DOHH2 (cell line): ENCODE results near the gene APOBEC3G.

ENCODE experiments used
- H3F3A ChIP-seq: fragments of 200-600 bp; sonication (generic), shearing (Covaris generic); 2 replicates; pipeline ENCODE4 v1.6.0; 2016; ENCODE audit warnings: antibody characterized with exemption, mild to moderate bottlenecking; ENCODE audit not compliant: control insufficient read depth, insufficient read depth
- H3K27ac ChIP-seq: fragments of 200-600 bp; sonication (generic); 2 replicates; pipeline ENCODE4 v1.5.1; 2014; ENCODE audit warnings: low read depth, mild to moderate bottlenecking, low read length, moderate library complexity
- H3K27me3 ChIP-seq: fragments of 200-600 bp; sonication (generic); 2 replicates; pipeline ENCODE4 v1.6.1; 2014; ENCODE audit warnings: mild to moderate bottlenecking, low read length, mixed read lengths; ENCODE audit not compliant: control insufficient read depth
- H3K36me3 ChIP-seq: fragments of 200-600 bp; sonication (generic); 2 replicates; pipeline ENCODE4 v1.6.1; 2014; ENCODE audit warnings: mild to moderate bottlenecking, low read length, moderate library complexity, mixed read lengths; ENCODE audit not compliant: control insufficient read depth
- H3K4me1 ChIP-seq: fragments of 200-600 bp; sonication (generic); 2 replicates; pipeline ENCODE4 v1.6.1; 2014; ENCODE audit warnings: mild to moderate bottlenecking, low read length, mixed read lengths; ENCODE audit not compliant: control insufficient read depth
- H3K4me2 ChIP-seq: fragments of 200-600 bp; sonication (generic); 2 replicates; pipeline ENCODE4 v1.6.0; 2014; ENCODE audit warnings: mild to moderate bottlenecking, low read length, moderate library complexity
- H3K4me3 ChIP-seq: fragments of 200-600 bp; sonication (generic); 2 replicates; pipeline ENCODE4 v1.5.1; 2014; ENCODE audit warnings: mild to moderate bottlenecking, low read length, mixed read lengths
- H3K79me2 ChIP-seq: fragments of 200-600 bp; sonication (generic); 2 replicates; pipeline ENCODE4 v1.6.1; 2014; ENCODE audit warnings: mild to moderate bottlenecking, low read length, mixed read lengths; ENCODE audit not compliant: control insufficient read depth
- H3K9me2 ChIP-seq: fragments of 200-600 bp; sonication (generic); replicated peaks from 2 replicates; pipeline ENCODE4 v1.6.1; 2014; ENCODE audit warnings: mild to moderate bottlenecking, low read length, mixed read lengths; ENCODE audit not compliant: control insufficient read depth
- H3K9me3 ChIP-seq: fragments of 200-600 bp; sonication (generic); 2 replicates; pipeline ENCODE4 v1.6.1; 2014; ENCODE audit warnings: antibody characterized with exemption, low read length, mixed read lengths; ENCODE audit not compliant: control insufficient read depth, insufficient read depth
- H4K20me1 ChIP-seq: fragments of 200-600 bp; sonication (generic); 2 replicates; pipeline ENCODE4 v1.6.0; 2014; ENCODE audit warnings: low read depth, mild to moderate bottlenecking, antibody characterized with exemption, low read length, moderate library complexity; ENCODE audit not compliant: control insufficient read depth, insufficient read depth
- EZH2phosphoT487 ChIP-seq: fragments of 200-600 bp; sonication (generic); IDR thresholded peaks from 2 replicates; pipeline ENCODE4 v1.6.1; 2017; ENCODE audit warnings: borderline replicate concordance, mild to moderate bottlenecking, antibody characterized with exemption, low read length, moderate library complexity, mixed read lengths
- TF ChIP-seq, protein P1 (sequence below): fragments of 200-600 bp; sonication (generic); IDR thresholded peaks from one replicate; pipeline ENCODE4 v1.5.1; 2014; ENCODE audit warnings: antibody characterized with exemption, mild to moderate bottlenecking, low read depth, low read length; ENCODE audit not compliant: poor library complexity, severe bottlenecking

APOBEC3G gene

GRCh38 chr22:39098576-39098975 lies 21.5 kb downstream of the APOBEC3G start:
- no peaks in the 10 kb centered on the region for H3K36me3 ChIP-seq
- no peaks in the 10 kb centered on the region for H3K9me2 ChIP-seq
- H3F3A ChIP-seq = 0 out of 2 replicates have a peak, but pooled peaks cover 2% of the 10 kb centered on the region
- no peaks in the 10 kb centered on the region for H3K9me3 ChIP-seq
- no peak overlapping the region for H3K4me2 ChIP-seq
- H3K79me2 ChIP-seq = no peaks in the 10 kb centered on the region
- no peak overlapping the region for H3K4me3 ChIP-seq
- TF ChIP-seq, protein P1, sequence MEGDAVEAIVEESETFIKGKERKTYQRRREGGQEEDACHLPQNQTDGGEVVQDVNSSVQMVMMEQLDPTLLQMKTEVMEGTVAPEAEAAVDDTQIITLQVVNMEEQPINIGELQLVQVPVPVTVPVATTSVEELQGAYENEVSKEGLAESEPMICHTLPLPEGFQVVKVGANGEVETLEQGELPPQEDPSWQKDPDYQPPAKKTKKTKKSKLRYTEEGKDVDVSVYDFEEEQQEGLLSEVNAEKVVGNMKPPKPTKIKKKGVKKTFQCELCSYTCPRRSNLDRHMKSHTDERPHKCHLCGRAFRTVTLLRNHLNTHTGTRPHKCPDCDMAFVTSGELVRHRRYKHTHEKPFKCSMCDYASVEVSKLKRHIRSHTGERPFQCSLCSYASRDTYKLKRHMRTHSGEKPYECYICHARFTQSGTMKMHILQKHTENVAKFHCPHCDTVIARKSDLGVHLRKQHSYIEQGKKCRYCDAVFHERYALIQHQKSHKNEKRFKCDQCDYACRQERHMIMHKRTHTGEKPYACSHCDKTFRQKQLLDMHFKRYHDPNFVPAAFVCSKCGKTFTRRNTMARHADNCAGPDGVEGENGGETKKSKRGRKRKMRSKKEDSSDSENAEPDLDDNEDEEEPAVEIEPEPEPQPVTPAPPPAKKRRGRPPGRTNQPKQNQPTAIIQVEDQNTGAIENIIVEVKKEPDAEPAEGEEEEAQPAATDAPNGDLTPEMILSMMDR = no peak
- TF ChIP-seq EZH2phosphoT487 = no peak
- H3K4me1 ChIP-seq = peaks cover 30% of the 10 kb centered on the region
- H3K27ac ChIP-seq = no peak overlapping the region
- H3K27me3 ChIP-seq = no peaks in the 10 kb centered on the region
- no peaks in the 10 kb centered on the region for H4K20me1 ChIP-seq

- Histone ChIP-seq H3K27me3 (no peaks in the 10 kb centered on the region), H3K27ac (no peak overlapping the region), H3K9me2 (no peaks in the 10 kb centered on the region), H3K36me3 (no peaks in the 10 kb centered on the region), H3F3A (0 out of 2 replicates have a peak, but pooled peaks cover 2% of the 10 kb centered on the region), H3K4me1 (peaks cover 30% of the 10 kb centered on the region), H3K4me2 (no peak overlapping the region), H4K20me1 (no peaks in the 10 kb centered on the region), H3K4me3 (no peak overlapping the region), H3K79me2 (no peaks in the 10 kb centered on the region), H3K9me3 (no peaks in the 10 kb centered on the region)
- TF ChIP-seq, protein P1 = no peak
- TF ChIP-seq EZH2phosphoT487 = no peak
Observed at GRCh38 chr22:39101226-39101625, 24.2 kb downstream of the APOBEC3G start.

DNA sequence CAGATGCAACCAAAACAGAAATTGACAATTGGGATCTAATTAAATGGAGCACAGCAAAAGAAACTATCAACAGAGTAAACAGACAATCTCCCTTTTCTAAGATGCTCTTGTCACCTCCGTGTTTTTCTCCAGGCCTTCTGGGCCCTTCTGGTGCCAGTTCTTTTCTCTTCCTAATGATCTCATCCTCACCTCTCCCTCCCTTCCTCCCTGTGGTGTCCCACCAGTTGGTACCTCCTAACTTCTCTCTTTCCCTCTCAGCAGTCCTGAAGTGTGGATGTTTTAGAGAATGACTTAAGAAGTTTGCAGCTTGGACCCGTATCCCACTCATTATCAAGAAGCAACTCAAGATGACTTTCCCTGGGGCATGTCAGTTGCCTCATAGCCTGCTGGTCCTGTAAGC lies 26.4 kb downstream of the APOBEC3G start:
- Histone ChIP-seq H3K4me1 (peaks cover 13% of the 10 kb centered on the region), H3F3A (no peaks in the 10 kb centered on the region), H3K27me3 (no peaks in the 10 kb centered on the region), H3K9me3 (no peaks in the 10 kb centered on the region), H4K20me1 (no peaks in the 10 kb centered on the region), H3K36me3 (no peaks in the 10 kb centered on the region), H3K4me2 (no peak overlapping the region), H3K27ac (no peak overlapping the region), H3K79me2 (no peaks in the 10 kb centered on the region), H3K9me2 (no peaks in the 10 kb centered on the region), H3K4me3 (no peak overlapping the region)
- TF ChIP-seq EZH2phosphoT487 = no peak
- TF ChIP-seq, protein P1 = no peak
